Keratinocyte (primary cell): Measurements from ENCODE around the gene SLC16A9. TPM values are rescaled to one million over a fixed set of nuclear protein-coding genes. Genes with fewer than 3 reads are reported as not detected.
"Not testable (repeated sequence)": the region's sequence is repeated elsewhere in the genome, so short reads cannot be mapped to it uniquely, and the experiment has no call there.

Experiments
- DNase-seq: peaks from one replicate; pipeline ENCODE4 v3.0.0-alpha.2; 2011; ENCODE audit warnings: low read depth, missing footprints, low spot score
- FAIRE-seq: peaks from 2 replicates; lab custom pipeline; 2011; peaks lifted over from hg19 to GRCh38; lab: Jason Lieb, UNC
- H2AFZ ChIP-seq: 2 replicates; pipeline ENCODE4 v1.6.0; 2012; ENCODE audit warnings: low read length, control low read depth, inconsistent platforms; ENCODE audit not compliant: control insufficient read depth
- H3K27ac ChIP-seq: 2 replicates; pipeline ENCODE4 v1.5.1; 2011; ENCODE audit warnings: low read length; ENCODE audit not compliant: control insufficient read depth, insufficient read depth
- H3K27me3 ChIP-seq: 3 replicates; pipeline ENCODE4 v1.6.0; 2011; ENCODE audit warnings: low read length; ENCODE audit not compliant: control insufficient read depth, insufficient read depth; ENCODE audit errors: extremely low read depth
- H3K36me3 ChIP-seq, 2 experiments: 2 replicates in 1 of 2; 3 replicates in 1 of 2; pipeline ENCODE4 v1.5.1; 2011; ENCODE audit warnings: low read length in 2 of 2, mild to moderate bottlenecking in 1 of 2; ENCODE audit not compliant: control insufficient read depth in 2 of 2, insufficient read depth in 2 of 2; ENCODE audit errors: extremely low read depth in 1 of 2
- H3K4me1 ChIP-seq: 3 replicates; pipeline ENCODE4 v1.5.1; 2011; ENCODE audit warnings: low read length; ENCODE audit not compliant: control insufficient read depth, insufficient read depth; ENCODE audit errors: extremely low read depth
- H3K4me2 ChIP-seq: 3 replicates; pipeline ENCODE4 v1.6.0; 2011; ENCODE audit warnings: low read depth, low read length; ENCODE audit not compliant: control insufficient read depth, insufficient read depth; ENCODE audit errors: extremely low read depth
- H3K4me3 ChIP-seq, 3 experiments: fragments of 200-600 bp in 1 of 3; sonication (generic) in 1 of 3; 2 replicates in 2 of 3; 3 replicates in 1 of 3; pipeline ENCODE4 v1.5.1; 2011 to 2016; ENCODE audit warnings: low read length in 3 of 3, mild to moderate bottlenecking in 3 of 3, control low read depth in 2 of 3, inconsistent platforms in 1 of 3, low read depth in 1 of 3, mixed read lengths in 1 of 3, mixed run types in 1 of 3, moderate library complexity in 1 of 3; ENCODE audit not compliant: control insufficient read depth in 2 of 3, insufficient read depth in 2 of 3; ENCODE audit errors: extremely low read depth in 1 of 3
- H3K79me2 ChIP-seq: 2 replicates; pipeline ENCODE4 v1.6.0; 2012; ENCODE audit warnings: low read length; ENCODE audit not compliant: control insufficient read depth, insufficient read depth
- H3K9ac ChIP-seq: 3 replicates; pipeline ENCODE4 v1.6.0; 2011; ENCODE audit warnings: low read length; ENCODE audit not compliant: control insufficient read depth, insufficient read depth; ENCODE audit errors: extremely low read depth
- H3K9me1 ChIP-seq: 3 replicates; pipeline ENCODE4 v1.6.0; 2011; ENCODE audit warnings: low read length; ENCODE audit not compliant: control insufficient read depth, insufficient read depth; ENCODE audit errors: extremely low read depth
- H3K9me3 ChIP-seq: 2 replicates; pipeline ENCODE4 v1.5.1; 2012; ENCODE audit warnings: low read depth, low read length; ENCODE audit not compliant: control insufficient read depth
- H4K20me1 ChIP-seq: 3 replicates; pipeline ENCODE4 v1.6.0; 2011; ENCODE audit warnings: low read length; ENCODE audit not compliant: control insufficient read depth, insufficient read depth; ENCODE audit errors: extremely low read depth
- EZH2 ChIP-seq: IDR thresholded peaks from one replicate; pipeline ENCODE4 v1.6.1; 2012; ENCODE audit warnings: inconsistent platforms, mild to moderate bottlenecking, low read length, moderate library complexity
- dilution Hi-C: fragments of 300-500 bp; cut with MboI; formaldehyde crosslinking; loops from one replicate; pipeline ENCODE4 v1.7.0; 2020; ENCODE audit warnings: low sequenced_read_pairs; ENCODE audit not compliant: extremely low pct_ligation_motif_present
- polyA plus RNA-seq, 5 experiments: library from polyadenylated mRNA; depleted of rRNA in 3 of 5; stranded (reverse) in 3 of 5; stranded (forward) in 1 of 5; unstranded in 1 of 5; fragments of >200 nt; gene quantifications; 1 replicate in 1 of 5; 2 replicates in 3 of 5; 3 replicates in 1 of 5; pipeline versions ENCODE4 v1.2.1 to v1.2.3, GENCODE V29; 2011 to 2012; ENCODE audit warnings: missing spikeins in 2 of 5, low read depth in 1 of 5, low replicate concordance in 1 of 5
- TF ChIP-seq, protein P1 (sequence below), 3 experiments: IDR thresholded peaks in 1 of 3; conservative IDR thresholded peaks in 1 of 3; optimal IDR thresholded peaks in 1 of 3; 2 replicates in 2 of 3; 3 replicates in 1 of 3; pipeline versions ENCODE3 to v1.5.1; 2011; ENCODE audit warnings: low read length in 3 of 3, mild to moderate bottlenecking in 3 of 3, moderate library complexity in 2 of 3, control low read depth in 1 of 3, inconsistent platforms in 1 of 3; ENCODE audit not compliant: insufficient read depth in 2 of 3; ENCODE audit errors: extremely low read depth in 1 of 3

Gene SLC16A9
- polyA plus RNA-seq, 1 donor (not counting 4 experiments of a cell fraction or from before 2014, with no cell fraction given): 4.5 TPM

DNA sequence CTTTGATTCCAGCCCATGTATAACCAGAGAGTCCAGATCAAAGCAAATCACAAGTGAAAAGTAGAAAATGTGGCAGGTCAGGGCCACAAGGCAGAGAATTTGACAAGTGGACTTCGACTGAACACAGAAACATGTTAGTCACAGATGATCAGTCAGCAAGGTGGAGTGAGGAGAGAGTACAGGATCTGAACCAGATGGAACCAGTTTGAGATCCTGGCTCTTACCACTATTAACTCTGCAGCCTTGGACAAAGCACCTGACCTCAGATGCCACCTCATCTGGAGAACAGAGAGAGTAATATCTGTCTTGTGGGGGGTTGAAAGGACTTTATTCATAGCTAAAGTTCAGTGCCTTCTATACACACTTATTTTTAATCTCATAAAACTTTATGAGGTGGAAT is 39.2 kb upstream of the SLC16A9 start:
- no peak overlapping the region for H3K4me2 ChIP-seq
- no peak overlapping the region for H3K27ac ChIP-seq
- no peak overlapping the region for H2AFZ ChIP-seq
- no peaks in the 10 kb centered on the region for H3K79me2 ChIP-seq
- DNase-seq (no peak), FAIRE-seq (no peak)
- H3K4me3 ChIP-seq: no peak overlapping the region
- peaks cover 3% of the 10 kb centered on the region for H3K27me3 ChIP-seq
- no peaks in the 10 kb centered on the region for H3K36me3 ChIP-seq
- no peaks in the 10 kb centered on the region for H3K9me1 ChIP-seq
- dilution Hi-C loops: no loop called here
- H4K20me1 ChIP-seq: no peaks in the 10 kb centered on the region
- no peaks in the 10 kb centered on the region for H3K4me1 ChIP-seq
- TF ChIP-seq EZH2: no peak
- TF ChIP-seq, protein P1, sequence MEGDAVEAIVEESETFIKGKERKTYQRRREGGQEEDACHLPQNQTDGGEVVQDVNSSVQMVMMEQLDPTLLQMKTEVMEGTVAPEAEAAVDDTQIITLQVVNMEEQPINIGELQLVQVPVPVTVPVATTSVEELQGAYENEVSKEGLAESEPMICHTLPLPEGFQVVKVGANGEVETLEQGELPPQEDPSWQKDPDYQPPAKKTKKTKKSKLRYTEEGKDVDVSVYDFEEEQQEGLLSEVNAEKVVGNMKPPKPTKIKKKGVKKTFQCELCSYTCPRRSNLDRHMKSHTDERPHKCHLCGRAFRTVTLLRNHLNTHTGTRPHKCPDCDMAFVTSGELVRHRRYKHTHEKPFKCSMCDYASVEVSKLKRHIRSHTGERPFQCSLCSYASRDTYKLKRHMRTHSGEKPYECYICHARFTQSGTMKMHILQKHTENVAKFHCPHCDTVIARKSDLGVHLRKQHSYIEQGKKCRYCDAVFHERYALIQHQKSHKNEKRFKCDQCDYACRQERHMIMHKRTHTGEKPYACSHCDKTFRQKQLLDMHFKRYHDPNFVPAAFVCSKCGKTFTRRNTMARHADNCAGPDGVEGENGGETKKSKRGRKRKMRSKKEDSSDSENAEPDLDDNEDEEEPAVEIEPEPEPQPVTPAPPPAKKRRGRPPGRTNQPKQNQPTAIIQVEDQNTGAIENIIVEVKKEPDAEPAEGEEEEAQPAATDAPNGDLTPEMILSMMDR (optimal IDR thresholded peaks at IDR 0.05 in 1 of 3, IDR thresholded peaks at IDR 0.05 in 1 of 3, conservative IDR thresholded peaks at IDR 0.05 in 1 of 3; ENCODE audit: extremely low read depth in 1 of 3, insufficient read depth in 2 of 3, low read length in 3 of 3): no peak
- H3K9ac ChIP-seq: no peak overlapping the region
- H3K9me3 ChIP-seq: no peaks in the 10 kb centered on the region

DNA sequence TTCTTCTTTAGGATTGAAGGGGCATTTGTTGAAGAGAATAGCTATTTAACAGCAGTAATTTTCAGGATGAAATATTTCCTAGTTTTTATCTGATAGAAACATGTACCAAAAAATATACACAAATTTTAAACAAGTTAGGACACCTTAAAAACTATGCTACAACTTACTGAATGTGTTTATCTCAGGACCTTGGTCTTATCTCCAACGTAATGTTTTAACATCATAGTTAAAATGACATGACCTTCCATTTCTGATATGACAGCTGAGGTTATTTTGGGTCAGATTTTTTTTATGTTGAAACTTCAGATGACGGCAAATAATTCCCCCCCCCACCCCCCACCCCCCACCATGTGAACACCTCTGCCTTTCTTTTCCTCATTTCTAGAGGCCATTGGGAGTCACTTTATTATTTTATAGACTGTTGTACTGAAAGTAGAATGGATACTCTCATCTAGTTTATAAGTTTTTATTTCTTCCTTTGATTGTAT is 35.6 kb upstream of the SLC16A9 start:
- H3K9me3 ChIP-seq: no peaks in the 10 kb centered on the region

DNA sequence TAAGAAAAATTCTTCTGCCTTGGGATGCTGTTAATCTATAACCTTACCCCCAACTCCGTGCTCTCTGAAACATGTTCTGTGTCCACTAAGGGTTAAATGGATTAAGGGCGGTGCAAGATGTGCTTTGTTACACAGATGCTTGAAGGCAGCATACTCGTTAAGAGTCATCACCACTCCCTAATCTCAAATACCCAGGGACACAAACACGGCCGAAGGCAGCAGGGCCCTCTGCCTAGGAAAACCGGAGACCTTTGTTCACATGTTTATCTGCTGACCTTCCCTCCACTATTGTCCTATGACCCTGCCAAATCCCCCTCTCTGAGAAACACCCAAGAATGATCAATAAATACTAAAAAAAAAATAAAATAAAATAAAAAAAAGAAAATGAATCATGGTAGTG is 35.1 kb upstream of the SLC16A9 start:
- H3K36me3 ChIP-seq, H3K79me2 ChIP-seq, H2AFZ ChIP-seq, H3K9ac ChIP-seq, dilution Hi-C loops, H3K9me1 ChIP-seq, DNase-seq, H3K27me3 ChIP-seq, H3K4me2 ChIP-seq, H3K4me3 ChIP-seq, H3K9me3 ChIP-seq, H3K27ac ChIP-seq, FAIRE-seq, H3K4me1 ChIP-seq, H4K20me1 ChIP-seq: not testable (repeated sequence)

More for the DNA sequence above, 35.6 kb upstream of the SLC16A9 start:
- H3K9me1 ChIP-seq: no peaks in the 10 kb centered on the region
- H2AFZ ChIP-seq: no peak overlapping the region
- no peak overlapping the region for H3K9ac ChIP-seq
- H3K4me3 ChIP-seq: no peak overlapping the region
- dilution Hi-C loops: no loop called here
- DNase-seq (no peak), FAIRE-seq (no peak)
- no peaks in the 10 kb centered on the region for H3K36me3 ChIP-seq
- H3K4me2 ChIP-seq: no peak overlapping the region
- no peaks in the 10 kb centered on the region for H3K27me3 ChIP-seq
- no peaks in the 10 kb centered on the region for H4K20me1 ChIP-seq
- H3K4me1 ChIP-seq: no peaks in the 10 kb centered on the region
- H3K27ac ChIP-seq: no peak overlapping the region
- TF ChIP-seq, protein P1 (optimal IDR thresholded peaks at IDR 0.05 in 1 of 3, IDR thresholded peaks at IDR 0.05 in 1 of 3, conservative IDR thresholded peaks at IDR 0.05 in 1 of 3; ENCODE audit: extremely low read depth in 1 of 3, insufficient read depth in 2 of 3, low read length in 3 of 3): no peak
- H3K79me2 ChIP-seq: no peaks in the 10 kb centered on the region

DNA sequence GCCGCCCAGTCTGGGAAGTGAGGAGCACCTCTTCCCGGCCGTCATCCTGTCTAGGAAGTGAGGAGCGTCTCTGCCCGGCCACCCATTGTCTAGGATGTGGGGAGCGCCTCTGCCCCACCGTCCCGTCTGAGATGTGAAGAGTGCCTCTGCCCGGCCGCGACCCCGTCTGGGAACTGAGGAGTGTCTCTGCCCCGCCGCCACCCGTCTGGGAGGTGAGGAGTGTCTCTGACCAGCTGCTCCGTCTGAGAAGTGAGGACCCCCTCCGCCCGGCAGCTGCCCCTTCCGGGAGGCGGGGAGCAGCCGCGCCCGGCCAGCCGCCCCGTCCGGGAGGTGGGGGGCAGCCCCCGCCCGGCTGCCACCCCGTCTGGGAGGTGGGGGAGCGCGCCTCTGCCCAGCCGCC is 34.5 kb upstream of the SLC16A9 start:
- H3K9me1 ChIP-seq, H3K4me1 ChIP-seq, DNase-seq, FAIRE-seq, H3K79me2 ChIP-seq, H2AFZ ChIP-seq, H3K4me2 ChIP-seq, H4K20me1 ChIP-seq, H3K27ac ChIP-seq, H3K27me3 ChIP-seq, H3K9me3 ChIP-seq, dilution Hi-C loops, H3K36me3 ChIP-seq, H3K9ac ChIP-seq, H3K4me3 ChIP-seq: not testable (repeated sequence)
